Naive thymus-derived CD4-positive, alpha-beta T cell (primary cell): ENCODE measurements around the gene RPL39. TPM values are rescaled to one million over a fixed set of nuclear protein-coding genes. Genes with fewer than 3 reads are reported as not detected.

ENCODE experiments used
- ATAC-seq: fragments of 150-1000 bp; cut with Tn5 transposase; 2 replicates; pipeline ENCODE4 v1.10.0; 2021; ENCODE audit warnings: mild to moderate bottlenecking, moderate library complexity
- CTCF ChIA-PET: fragments of 350-600 bp; sonication (Branson Sonifier 250); formaldehyde crosslinking; loops from one replicate; lab custom pipeline; 2021; ENCODE audit warnings: antibody characterized with exemption; lab: Charles Lee
- POLR2A ChIA-PET: fragments of 350-600 bp; sonication (Branson Sonifier 250); formaldehyde crosslinking; loops from one replicate; lab custom pipeline; 2021; ENCODE audit warnings: antibody characterized with exemption, inconsistent platforms; lab: Charles Lee
- DNase-seq, 9 donors: peaks; one replicate each; pipeline versions ENCODE4 v3.0.0 to v3.0.0-alpha.2; 2020 to 2022; ENCODE audit warnings: mixed read lengths in 1 of 9
- H3K27ac ChIP-seq: one replicate; pipeline ENCODE4 v1.7.0; 2013; ENCODE audit warnings: mild to moderate bottlenecking, low read depth, low read length, moderate library complexity
- H3K27me3 ChIP-seq, 2 donors: one replicate each; pipeline ENCODE4 v1.7.0; 2013; ENCODE audit warnings: low read length in 2 of 2, mild to moderate bottlenecking in 2 of 2, moderate library complexity in 2 of 2; ENCODE audit not compliant: control insufficient read depth in 2 of 2, insufficient read depth in 2 of 2
- H3K36me3 ChIP-seq, 3 experiments: 1 replicate in 2 of 3; 2 replicates in 1 of 3; pipeline ENCODE4 v1.7.0; 2013; ENCODE audit warnings: low read length in 3 of 3, mild to moderate bottlenecking in 3 of 3, moderate library complexity in 1 of 3; ENCODE audit not compliant: insufficient read depth in 3 of 3, control insufficient read depth in 2 of 3
- H3K4me1 ChIP-seq, 2 donors: one replicate each; pipeline ENCODE4 v1.7.0; 2013; ENCODE audit warnings: low read length in 2 of 2, mild to moderate bottlenecking in 2 of 2, moderate library complexity in 1 of 2; ENCODE audit not compliant: control insufficient read depth in 2 of 2, insufficient read depth in 2 of 2
- H3K4me3 ChIP-seq: 2 replicates; pipeline ENCODE4 v1.7.0; 2013; ENCODE audit warnings: mild to moderate bottlenecking, low read length
- H3K9me3 ChIP-seq, 3 experiments: 1 replicate in 2 of 3; 2 replicates in 1 of 3; pipeline ENCODE4 v1.7.0; 2013; ENCODE audit warnings: low read length in 3 of 3; ENCODE audit not compliant: control insufficient read depth in 2 of 3
- H3K27ac Mint-ChIP-seq, 9 donors: one replicate each; pipeline ENCODE4 v1.8.0; 2020 to 2022; ENCODE audit warnings: mixed read lengths in 9 of 9, mild to moderate bottlenecking in 8 of 9, moderate library complexity in 5 of 9, inconsistent platforms in 2 of 9
- H3K27me3 Mint-ChIP-seq, 5 donors: one replicate each; pipeline ENCODE4 v1.8.0; 2021 to 2022; ENCODE audit warnings: mixed read lengths in 5 of 5, mild to moderate bottlenecking in 1 of 5
- H3K36me3 Mint-ChIP-seq, 5 donors: one replicate each; pipeline ENCODE4 v1.8.0; 2020 to 2022; ENCODE audit warnings: mixed read lengths in 5 of 5, mild to moderate bottlenecking in 3 of 5, inconsistent platforms in 1 of 5
- H3K4me1 Mint-ChIP-seq, 7 donors: one replicate each; pipeline ENCODE4 v1.8.0; 2020 to 2022; ENCODE audit warnings: mixed read lengths in 7 of 7, mild to moderate bottlenecking in 3 of 7, inconsistent platforms in 1 of 7
- H3K4me3 Mint-ChIP-seq, 10 donors: one replicate each; pipeline ENCODE4 v1.8.0; 2020 to 2022; ENCODE audit warnings: mild to moderate bottlenecking in 10 of 10, mixed read lengths in 10 of 10, moderate library complexity in 6 of 10, inconsistent platforms in 2 of 10
- H3K9me3 Mint-ChIP-seq, 11 donors: one replicate each; pipeline ENCODE4 v1.8.0; 2020 to 2022; ENCODE audit warnings: mixed read lengths in 11 of 11, mild to moderate bottlenecking in 4 of 11, inconsistent platforms in 1 of 11, moderate library complexity in 1 of 11
- intact Hi-C, 2 donors: fragments of 100-400 bp; cut with micrococcal nuclease; formaldehyde crosslinking; loops; one replicate each; pipeline ENCODE4 v1.15.1; 2023
- polyA plus RNA-seq, 2 donors: library from polyadenylated mRNA; unstranded; fragments of 300-500 nt; fragmentation: Illumina TruSeq; gene quantifications; one replicate each; pipeline ENCODE4 v1.2.3, GENCODE V29; 2021
- total RNA-seq, 6 experiments: library from RNA in 5 of 6; stranded (reverse) in 5 of 6; gene quantifications; 1 replicate in 5 of 6; 2 replicates in 1 of 6; pipeline ENCODE4 v1.2.3 and lab custom pipeline; 2021 to 2026

The RPL39 gene
- total and polyA plus RNA-seq, 7 experiments from 2014 or later = 2,181 to 5,899 (median 4,198) TPM

DNA sequence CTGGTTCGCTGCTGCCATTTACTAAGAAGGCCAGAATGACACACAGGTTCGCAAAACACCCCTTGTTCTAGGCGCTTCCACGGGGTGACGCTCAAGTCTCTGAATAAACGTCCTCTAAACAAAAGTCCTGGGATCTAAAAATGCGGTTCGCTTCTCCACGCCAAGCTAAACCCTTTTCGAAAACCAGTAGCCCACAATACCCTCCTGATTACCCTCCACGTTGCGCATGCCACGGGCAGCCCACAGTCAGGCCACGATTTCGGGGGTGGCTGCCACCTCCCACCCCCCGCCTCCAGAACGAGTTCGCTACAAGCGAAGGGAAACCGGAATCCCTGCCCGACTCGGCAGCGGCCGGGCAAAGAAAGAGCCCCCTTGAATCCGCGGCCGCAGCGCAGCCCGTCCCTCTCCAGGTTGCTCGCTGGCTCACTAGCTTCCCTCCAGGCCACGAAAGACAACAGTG lies 423 bp downstream of the RPL39 start:
- H3K36me3 ChIP-seq = peaks cover 0 to 17% (median 0%) of the 10 kb centered on the region in 3 experiments
- no peaks in the 10 kb centered on the region for H3K27me3 ChIP-seq
- DNase-seq = peak in 6 of 9 donors; percentile 30 to 57 (median 38)
- H3K4me3 Mint-ChIP-seq = peak overlapping the region; percentile 87 to 96 (median 92)
- peaks cover 16 to 24% of the 10 kb centered on the region in 2 donors for H3K4me1 ChIP-seq
- peak; percentile 28 for ATAC-seq
- H3K27ac ChIP-seq = peak overlapping the region; percentile 91
- peaks cover 0 to 18% (median 0%) of the 10 kb centered on the region in 5 donors for H3K36me3 Mint-ChIP-seq
- H3K27ac Mint-ChIP-seq = peak overlapping the region; percentile 89 to 98 (median 97)
- no peaks in the 10 kb centered on the region for H3K9me3 Mint-ChIP-seq
- no peaks in the 10 kb centered on the region for H3K27me3 Mint-ChIP-seq
- intact Hi-C loops = loop anchor here (1.0 to 5.0 kb wide), 13 partner anchors 30 to 461 kb away; partner anchors contain the start of genes NDUFA1 (in 2 of the 2), NKAP (in 2 of the 2), NKRF (in 2 of the 2) and RNF113A (in 2 of the 2)
- CTCF ChIA-PET = interaction anchor here (0.9 to 1.3 kb wide), 4 partner anchors 8 to 96 kb away, joined by 3 to 5 read pairs (median 4); partner anchors contain the start of gene UPF3B
- peak overlapping the region; percentile 85 for H3K4me3 ChIP-seq
- H3K9me3 ChIP-seq = no peaks in the 10 kb centered on the region
- peaks cover 5 to 37% (median 21%) of the 10 kb centered on the region in 7 donors for H3K4me1 Mint-ChIP-seq
- POLR2A ChIA-PET = interaction anchor here (0.5 to 4.7 kb wide), 19 partner anchors 8 to 1291 kb away, joined by 3 to 46 read pairs (median 4); partner anchors contain the start of genes NDUFA1, NKRF, RNF113A and SEPTIN6

DNA sequence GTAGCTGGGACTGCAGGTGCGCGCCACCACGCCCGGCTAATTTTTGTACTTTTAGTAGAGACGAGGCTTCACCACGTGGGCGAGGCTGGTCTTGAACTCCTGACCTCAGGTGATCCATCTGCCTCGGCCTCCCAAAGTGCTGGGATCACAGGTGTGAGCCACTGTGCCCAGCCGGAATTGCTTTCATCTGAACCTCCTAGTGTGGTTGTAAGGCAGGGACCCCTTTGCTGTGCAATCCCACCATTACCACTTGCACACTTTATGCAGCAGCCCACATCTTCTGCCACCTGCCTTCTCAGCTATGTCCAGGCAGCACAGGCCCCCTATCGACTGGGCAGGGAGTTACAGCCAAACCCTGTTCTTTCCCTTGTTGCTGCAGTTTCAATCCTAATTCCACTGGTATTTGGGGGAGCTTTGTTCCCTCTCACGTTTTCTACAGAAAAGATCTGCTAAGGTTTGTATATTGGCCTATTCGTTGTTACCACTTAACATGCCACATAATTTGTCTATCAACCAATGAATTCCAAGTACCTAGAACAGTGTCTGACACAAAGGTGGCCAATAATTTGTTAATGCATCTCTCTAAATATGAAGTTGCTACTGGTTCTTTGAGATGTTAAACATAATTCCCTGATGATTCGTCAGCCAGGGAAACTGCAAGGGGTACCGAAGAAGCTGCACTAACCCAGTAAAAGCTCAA lies 6.5 kb downstream of the RPL39 start:
- Mint-ChIP-seq H3K4me3 (peak overlapping the region in 1 of 10 donors; percentile 42), H3K9me3 (no peaks in the 10 kb centered on the region), H3K27me3 (no peaks in the 10 kb centered on the region), H3K36me3 (peaks cover 0 to 22% (median 7%) of the 10 kb centered on the region in 5 donors), H3K4me1 (peaks cover 5 to 39% (median 25%) of the 10 kb centered on the region in 7 donors), H3K27ac (peak overlapping the region in 5 of 9 donors; percentile 1 to 76 (median 38))
- H3K4me3 ChIP-seq = no peak overlapping the region
- DNase-seq (peak; percentile 12 to 50 (median 31)), ATAC-seq (peak; percentile 70)
- ChIA-PET CTCF (interaction anchor here (0.5 to 2.2 kb wide), 6 partner anchors 27 to 671 kb away, joined by 3 to 6 read pairs (median 4); partner anchors contain the start of gene SOWAHD), POLR2A (interaction anchor here (0.5 to 0.7 kb wide), 3 partner anchors 96 to 180 kb away, joined by 3 to 4 read pairs (median 3); no protein-coding TSS in a partner anchor)
- peaks cover 12 to 15% of the 10 kb centered on the region in 2 donors for H3K4me1 ChIP-seq
- intact Hi-C loops = no loop called here
- H3K36me3 ChIP-seq = peaks cover 0 to 30% (median 0%) of the 10 kb centered on the region in 3 experiments
- H3K27ac ChIP-seq = no peak overlapping the region
- H3K9me3 ChIP-seq = no peaks in the 10 kb centered on the region
- no peaks in the 10 kb centered on the region for H3K27me3 ChIP-seq

GRCh38 chrX:119783026-119783425 lies 8.4 kb downstream of the RPL39 start:
- ATAC-seq = peak; percentile 76

GRCh38 chrX:119778829-119779228 lies 12.6 kb downstream of the RPL39 start:
- no peaks in the 10 kb centered on the region for H3K4me1 ChIP-seq
- Mint-ChIP-seq H3K36me3 (peaks cover 0 to 4% (median 3%) of the 10 kb centered on the region in 5 donors), H3K27ac (peak overlapping the region in 3 of 9 donors; percentile 1 to 62 (median 5))

More at GRCh38 chrX:119783026-119783425, 8.4 kb downstream of the RPL39 start:
- Histone ChIP-seq H3K4me3 (no peak overlapping the region), H3K36me3 (peaks cover 0 to 25% (median 0%) of the 10 kb centered on the region in 3 experiments), H3K4me1 (no peaks in the 10 kb centered on the region), H3K9me3 (no peaks in the 10 kb centered on the region), H3K27me3 (no peaks in the 10 kb centered on the region), H3K27ac (no peak overlapping the region)
- Mint-ChIP-seq H3K27ac (peak overlapping the region in 1 of 9 donors; percentile 25), H3K36me3 (peaks cover 0 to 11% (median 4%) of the 10 kb centered on the region in 5 donors), H3K4me3 (no peak overlapping the region), H3K4me1 (peaks cover 0 to 27% (median 13%) of the 10 kb centered on the region in 7 donors), H3K9me3 (no peaks in the 10 kb centered on the region), H3K27me3 (no peaks in the 10 kb centered on the region)
- DNase-seq = no peak
- intact Hi-C loops = no loop called here
- POLR2A ChIA-PET = interaction anchor here (0.5 to 0.8 kb wide), 2 partner anchors 8 to 164 kb away, joined by 3 read pairs; partner anchors contain the start of gene RPL39
- CTCF ChIA-PET = interaction anchor here (1.4 to 2.2 kb wide), 2 partner anchors 9 to 25 kb away, joined by 4 to 6 read pairs; partner anchors contain the start of genes RPL39 and SOWAHD

GRCh38 chrX:119775517-119776238 lies 15.8 kb downstream of the RPL39 start:
- Histone ChIP-seq H3K36me3 (no peaks in the 10 kb centered on the region), H3K9me3 (no peaks in the 10 kb centered on the region), H3K27ac (no peak overlapping the region), H3K4me1 (no peaks in the 10 kb centered on the region), H3K4me3 (no peak overlapping the region), H3K27me3 (no peaks in the 10 kb centered on the region)
- H3K36me3 Mint-ChIP-seq = peaks cover 0 to 4% (median under 1%) of the 10 kb centered on the region in 5 donors
- peaks cover 0 to 6% (median 0%) of the 10 kb centered on the region in 7 donors for H3K4me1 Mint-ChIP-seq
- H3K9me3 Mint-ChIP-seq = peaks cover 0 to 1% (median 0%) of the 10 kb centered on the region in 11 donors
- peak overlapping the region in 2 of 10 donors; percentile 31 to 54 for H3K4me3 Mint-ChIP-seq
- DNase-seq = no peak
- ChIA-PET CTCF (interaction anchor here (0.6 to 1.0 kb wide), 2 partner anchors 16 to 98 kb away, joined by 3 to 5 read pairs; partner anchors contain the start of gene RPL39), POLR2A (interaction anchor here (1.1 to 2.2 kb wide), 2 partner anchors 19 to 26 kb away, joined by 3 to 4 read pairs; no protein-coding TSS in a partner anchor)
- peak; percentile 59 for ATAC-seq
- intact Hi-C loops = loop anchor here in 1 of 2 donors (5.0 kb wide), 1 partner anchor 123 kb away; no protein-coding TSS in a partner anchor
- H3K27ac Mint-ChIP-seq = peak overlapping the region in 2 of 9 donors; percentile 36 to 73
- no peaks in the 10 kb centered on the region for H3K27me3 Mint-ChIP-seq

More at GRCh38 chrX:119778829-119779228, 12.6 kb downstream of the RPL39 start:
- Histone ChIP-seq H3K9me3 (no peaks in the 10 kb centered on the region), H3K27me3 (no peaks in the 10 kb centered on the region), H3K4me3 (no peak overlapping the region), H3K27ac (no peak overlapping the region), H3K36me3 (peaks cover 0 to 7% (median 0%) of the 10 kb centered on the region in 3 experiments)
- intact Hi-C loops = loop anchor here (1.0 to 5.0 kb wide), 7 partner anchors 20 to 263 kb away; partner anchors contain the start of gene SOWAHD (in 1 of the 2)
- Mint-ChIP-seq H3K4me1 (peaks cover 0 to 8% (median 4%) of the 10 kb centered on the region in 7 donors), H3K27me3 (no peaks in the 10 kb centered on the region), H3K4me3 (no peak overlapping the region), H3K9me3 (no peaks in the 10 kb centered on the region)
- DNase-seq (no peak), ATAC-seq (no peak)
- ChIA-PET POLR2A (no interaction called here), CTCF (interaction anchor here (0.7 to 1.0 kb wide), 3 partner anchors 19 to 104 kb away, joined by 3 to 7 read pairs (median 4); no protein-coding TSS in a partner anchor)
